GM21447 (cell line): ENCODE data around the gene CCL8.

ENCODE experiments used
- ATAC-seq: cut with Tn5 transposase; IDR thresholded peaks from one replicate; pipeline ENCODE4 v1.9.1; 2021; ENCODE audit not compliant: unreplicated experiment

The CCL8 gene

DNA sequence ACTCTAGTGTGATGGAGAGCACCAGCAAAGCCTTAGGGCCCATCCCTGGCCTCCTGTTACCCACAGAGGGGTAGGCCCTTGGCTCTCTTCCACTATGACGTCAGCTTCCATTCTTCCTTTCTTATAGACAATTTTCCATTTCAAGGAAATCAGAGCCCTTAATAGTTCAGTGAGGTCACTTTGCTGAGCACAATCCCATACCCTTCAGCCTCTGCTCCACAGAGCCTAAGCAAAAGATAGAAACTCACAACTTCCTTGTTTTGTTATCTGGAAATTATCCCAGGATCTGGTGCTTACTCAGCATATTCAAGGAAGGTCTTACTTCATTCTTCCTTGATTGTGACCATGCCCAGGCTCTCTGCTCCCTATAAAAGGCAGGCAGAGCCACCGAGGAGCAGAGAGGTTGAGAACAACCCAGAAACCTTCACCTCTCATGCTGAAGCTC is at the start of gene CCL8:
TSS of gene CCL8 (plus strand) at position 397 of the 445 bp plus-strand sequence. CDS start 67 bp downstream, outside the sequence.
- ATAC-seq: no peak

DNA sequence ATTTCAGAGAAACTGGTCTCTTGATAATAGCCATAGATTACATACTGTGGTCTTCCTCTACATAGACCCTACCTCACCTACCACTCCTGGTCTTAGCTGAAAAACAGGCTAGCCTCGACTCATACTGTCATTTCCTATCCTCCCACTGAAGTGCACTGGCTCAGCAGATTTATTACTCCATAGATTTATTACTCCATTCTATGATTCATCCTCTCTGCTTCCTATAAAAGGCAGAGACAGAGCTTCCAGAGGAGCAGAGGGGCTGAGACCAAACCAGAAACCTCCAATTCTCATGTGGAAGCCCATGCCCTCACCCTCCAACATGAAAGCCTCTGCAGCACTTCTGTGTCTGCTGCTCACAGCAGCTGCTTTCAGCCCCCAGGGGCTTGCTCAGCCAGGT is 49.3 kb upstream of the CCL8 start, which contains the start of gene CCL7:
TSS of gene CCL7 (plus strand) at position 253 of the 400 bp plus-strand sequence. CDS start at position 323, 70 bp downstream.
- ATAC-seq: no peak

- ATAC-seq: no peak
Measured at GRCh38 chr17:34275881-34276280, 43.4 kb upstream of the CCL8 start.

- ATAC-seq: no peak
Measured at GRCh38 chr17:34276826-34277225, 42.4 kb upstream of the CCL8 start.

GRCh38 chr17:34283571-34283970 is 35.7 kb upstream of the CCL8 start:
- ATAC-seq: no peak

- no peak for ATAC-seq
Measured at GRCh38 chr17:34285286-34285792, 33.9 kb upstream of the CCL8 start, which contains the start of gene CCL11. TSS of gene CCL11 (plus strand) at chr17:34285742. CDS start at chr17:34285809, 67 bp downstream.

GRCh38 chr17:34287875-34288274 is 31.4 kb upstream of the CCL8 start:
- ATAC-seq: no peak

DNA sequence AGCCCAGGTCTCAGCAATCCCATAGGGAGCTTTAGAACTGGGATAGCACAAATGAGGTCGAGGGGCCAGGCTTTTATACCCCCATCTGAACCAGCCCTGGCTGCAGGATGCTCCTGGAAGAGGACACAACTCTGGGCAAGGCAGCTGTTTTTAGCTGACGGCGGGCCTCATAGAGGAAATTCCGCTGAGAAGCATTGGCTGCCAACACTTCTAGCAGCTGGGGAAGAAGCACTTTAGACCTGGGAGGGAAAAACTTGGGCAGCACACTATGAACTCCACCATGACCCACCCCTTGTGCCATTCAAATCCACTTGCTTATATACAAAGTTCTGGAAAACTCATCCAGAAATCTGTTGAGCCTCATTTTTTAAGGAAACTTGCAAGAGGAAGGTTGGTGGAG is 28.6 kb upstream of the CCL8 start:
- no peak for ATAC-seq

GRCh38 chr17:34291721-34292348 is 27.4 kb upstream of the CCL8 start:
- no peak for ATAC-seq

- no peak for ATAC-seq
Measured at GRCh38 chr17:34299027-34299426, 20.2 kb upstream of the CCL8 start.

- ATAC-seq: no peak
Measured at GRCh38 chr17:34299956-34300577, 19.2 kb upstream of the CCL8 start.

DNA sequence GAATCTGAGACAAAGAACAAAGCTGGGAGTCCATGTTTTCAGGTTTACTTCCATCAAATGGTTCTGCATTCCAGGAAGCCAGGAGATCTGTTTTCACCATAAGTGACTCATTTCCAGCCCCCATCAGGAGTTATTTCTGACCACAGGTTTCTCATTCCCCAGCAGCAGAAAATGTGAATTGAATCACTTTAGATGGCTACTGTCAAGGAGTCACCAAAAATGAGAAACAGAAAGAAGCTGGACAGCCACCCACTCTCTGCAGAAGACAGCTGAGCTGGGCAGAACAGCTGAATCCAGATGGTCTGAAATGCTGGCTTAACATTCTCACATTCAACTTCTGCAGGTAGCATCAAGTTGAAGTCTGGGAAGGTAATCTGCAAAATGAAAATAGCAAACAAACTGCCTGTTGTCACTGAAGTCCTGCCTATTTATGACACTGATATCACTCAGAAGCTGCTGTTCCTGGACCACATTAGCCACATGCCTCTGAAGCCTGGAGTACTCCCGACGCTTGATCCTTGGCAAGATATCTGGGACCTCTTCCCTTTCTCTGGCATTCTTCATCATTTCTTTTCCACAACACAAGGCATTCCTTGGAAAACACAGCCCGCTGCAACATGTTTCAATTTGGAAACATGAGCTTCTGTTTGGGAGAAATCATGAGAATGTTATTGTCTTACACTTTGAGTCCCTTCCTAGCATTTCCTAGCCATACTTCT is 18.4 kb upstream of the CCL8 start:
- ATAC-seq: no peak

DNA sequence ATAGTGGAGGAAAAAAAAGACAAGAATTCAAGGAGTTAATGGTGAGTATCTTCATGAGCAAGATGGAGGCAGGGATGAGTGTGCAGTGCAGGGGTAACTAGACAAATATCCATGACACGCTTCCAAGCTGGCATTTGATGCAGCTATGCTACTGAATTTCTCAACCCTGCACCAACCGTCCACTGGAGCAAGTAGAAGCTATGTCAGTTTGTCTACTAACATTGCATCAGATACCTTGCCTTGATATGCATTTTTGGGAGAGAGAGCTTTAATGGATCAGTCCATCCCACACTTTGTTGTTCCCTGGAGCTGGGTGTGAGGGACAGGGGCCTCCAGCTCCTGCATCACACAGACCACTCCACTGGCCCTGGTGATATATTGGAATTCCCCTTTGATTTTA is 17.2 kb upstream of the CCL8 start:
- ATAC-seq: no peak

DNA sequence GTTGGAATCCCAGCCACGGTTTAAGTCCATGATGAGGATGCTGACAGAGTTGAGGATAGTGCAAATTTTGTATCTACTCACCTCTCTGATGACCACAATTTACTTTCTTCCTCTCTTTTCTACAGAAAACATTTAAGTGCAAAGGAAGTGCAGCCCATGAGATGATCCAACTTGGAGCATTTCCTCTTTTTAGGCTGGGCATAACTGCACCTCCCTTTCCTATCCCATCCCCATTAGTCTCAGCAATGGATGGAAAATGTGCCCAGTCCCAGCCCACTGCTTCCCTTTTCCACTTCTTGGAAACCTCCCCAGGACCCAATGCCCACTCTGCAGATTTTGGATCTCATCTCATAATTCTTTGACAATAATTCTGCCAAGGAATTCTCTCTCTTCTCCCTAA is 16.6 kb upstream of the CCL8 start:
- ATAC-seq: no peak

- ATAC-seq: no peak
Measured at GRCh38 chr17:34303606-34304005, 15.6 kb upstream of the CCL8 start.

GRCh38 chr17:34305061-34305460 is 14.2 kb upstream of the CCL8 start:
- ATAC-seq: no peak

- ATAC-seq: no peak
Measured at GRCh38 chr17:34305606-34306005, 13.6 kb upstream of the CCL8 start.

DNA sequence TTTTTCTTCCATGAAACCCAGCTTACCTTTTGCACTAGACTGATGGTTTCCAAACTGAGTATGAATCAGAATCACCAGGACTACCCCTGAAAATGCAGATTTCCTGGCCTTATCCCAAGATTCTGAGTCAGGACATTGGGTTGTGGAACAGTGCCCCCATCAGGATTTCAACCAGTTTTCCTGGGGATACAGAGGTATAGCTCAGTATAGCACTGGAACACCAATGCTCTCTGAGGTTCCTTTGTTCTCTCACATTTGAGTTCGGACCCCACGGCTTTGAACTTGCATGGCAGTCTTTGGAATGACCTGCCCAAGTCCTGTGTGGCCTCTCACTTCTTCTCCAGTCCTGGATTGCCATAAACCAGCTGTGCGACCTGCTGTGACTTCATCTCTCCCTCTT is 12.8 kb upstream of the CCL8 start:
- ATAC-seq: no peak

DNA sequence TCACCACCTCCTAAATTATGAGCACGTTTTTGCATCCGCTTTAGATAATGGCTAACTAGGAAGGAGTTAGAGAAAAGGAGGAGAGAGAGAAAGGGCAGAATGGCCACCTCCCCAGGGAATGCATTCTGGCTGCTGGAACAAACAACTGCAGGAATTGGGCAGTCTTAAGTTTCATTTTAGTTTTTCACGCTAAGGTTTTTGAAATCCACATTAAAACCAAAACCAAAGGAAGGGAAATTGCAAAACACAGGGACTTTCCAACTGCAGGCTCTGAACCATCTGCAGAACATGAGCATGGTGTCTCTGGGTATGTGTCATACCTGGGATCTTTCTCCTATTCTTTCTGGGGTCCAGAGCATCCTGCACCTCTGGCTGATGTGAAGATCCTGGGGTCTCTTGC is 12.1 kb upstream of the CCL8 start:
- no peak for ATAC-seq

DNA sequence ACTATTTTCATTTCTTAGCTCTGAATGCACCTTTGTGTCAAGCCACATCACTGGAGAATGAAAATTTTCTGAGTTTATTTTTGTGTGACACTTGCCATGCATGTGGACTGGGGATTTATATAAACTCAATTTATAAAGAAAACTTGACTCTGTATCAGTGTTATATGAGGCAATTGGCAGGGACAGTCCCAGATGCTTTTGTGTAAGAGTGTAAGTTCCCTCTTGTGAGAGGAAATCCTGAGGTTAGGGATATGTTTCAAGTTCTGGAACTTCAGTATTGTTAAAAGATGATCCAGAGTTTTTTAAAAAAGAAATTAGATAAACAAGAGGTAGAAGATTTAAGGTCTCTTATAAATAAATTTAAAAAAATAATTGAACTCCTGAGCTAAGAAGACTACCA is 10.9 kb upstream of the CCL8 start:
- ATAC-seq: no peak

- ATAC-seq: no peak
Measured at GRCh38 chr17:34311291-34311690, 7.9 kb upstream of the CCL8 start.

GRCh38 chr17:34312080-34312479 is 7.2 kb upstream of the CCL8 start:
- ATAC-seq: no peak
